Stimulated activated CD4-positive, alpha-beta T cell treated with anti-CD3 and anti-CD28 coated beads, Interleukin-1b, Interleukin-23, amount 100 ng/mL, for 4 hours (primary cell): Measurements from ENCODE around the gene FLII.
"Not testable (repeated sequence)": the region's sequence is repeated elsewhere in the genome, so short reads cannot be mapped to it uniquely, and the experiment has no call there.

Source experiments
- DNase-seq, 2 donors: peaks; one replicate each; pipeline ENCODE4 v3.0.0-alpha.2; 2020; ENCODE audit warnings: low read depth in 2 of 2

The FLII gene

DNA sequence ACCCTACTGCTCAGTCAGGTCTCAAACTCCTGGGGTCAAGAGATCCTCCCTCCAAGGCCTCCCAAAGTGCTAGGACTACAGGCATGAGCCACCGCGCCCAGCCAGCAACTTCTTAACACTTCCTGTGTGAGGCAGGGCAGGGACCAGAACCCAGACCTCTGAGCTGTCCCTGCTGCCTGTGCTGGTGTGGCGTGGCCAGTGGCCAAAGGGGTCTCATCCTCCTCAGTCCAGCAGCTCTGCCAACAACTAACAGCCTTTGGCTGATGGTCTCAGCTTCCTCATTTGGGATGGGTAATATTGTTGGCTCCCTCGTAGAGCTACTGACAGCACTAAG, 34.5 kb downstream of the FLII start:
- no peak for DNase-seq

DNA sequence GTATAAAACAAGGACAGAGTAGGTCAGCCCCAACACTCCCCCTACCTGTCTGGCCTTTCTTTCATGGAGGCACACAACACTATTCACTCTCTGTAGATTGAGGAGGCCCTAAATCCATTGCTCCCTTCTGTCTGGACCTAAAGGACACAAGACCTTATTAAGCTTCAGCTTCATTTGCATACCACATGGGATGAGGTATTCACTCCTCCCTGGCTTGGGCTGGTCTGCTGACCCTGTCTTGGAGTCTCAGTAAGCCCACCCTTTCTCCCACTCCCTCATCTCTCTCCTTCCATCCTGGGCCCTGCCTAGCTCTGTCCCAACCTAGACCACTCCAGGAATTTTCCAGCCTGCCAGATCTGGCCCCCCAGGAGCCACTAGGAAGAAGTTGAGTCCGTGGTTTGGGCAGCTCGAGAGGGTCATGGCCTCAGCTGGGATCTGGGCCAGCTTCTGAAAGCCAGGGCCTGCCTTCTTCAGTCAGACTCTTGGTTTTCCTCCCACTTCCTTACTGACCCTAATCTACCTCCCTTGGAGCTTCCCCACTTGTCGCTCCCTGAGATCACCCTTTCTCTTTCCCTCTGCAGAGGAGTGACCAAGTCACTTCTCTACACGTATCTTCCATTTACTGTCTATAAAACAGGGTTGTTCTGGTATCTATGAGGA, 39.7 kb downstream of the FLII start:
- DNase-seq: no peak

DNA sequence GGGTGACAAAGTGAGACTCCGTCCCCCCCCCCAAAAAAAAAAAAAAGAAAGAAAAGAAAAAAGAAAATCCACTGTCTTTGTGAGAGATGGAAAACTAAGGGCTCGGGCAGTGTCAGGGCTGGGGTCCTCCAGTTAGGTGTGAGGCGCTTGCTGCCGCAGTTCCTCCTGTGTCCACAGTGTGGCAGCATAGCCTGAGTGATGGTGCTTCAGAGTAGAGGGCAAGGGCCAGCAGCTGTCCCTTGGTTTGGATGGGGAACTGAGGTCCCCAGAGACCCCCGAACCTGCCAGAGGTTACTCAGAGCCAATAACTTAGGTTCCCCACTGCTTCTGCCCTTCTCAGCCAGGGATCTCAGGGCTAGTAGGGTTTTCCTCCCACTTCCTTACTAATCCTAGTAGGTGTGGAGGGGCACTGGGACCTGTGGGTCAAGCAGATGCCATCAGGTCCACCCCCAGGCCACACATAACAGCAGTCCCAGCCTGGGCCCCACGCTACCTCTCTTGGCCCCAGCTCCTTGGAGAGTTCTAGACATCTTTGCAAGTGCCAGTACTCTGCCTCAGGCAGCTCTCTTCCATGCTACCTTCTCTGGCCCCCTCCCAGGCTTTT, 41.0 kb downstream of the FLII start:
- DNase-seq: peak; percentile 57 to 60

DNA sequence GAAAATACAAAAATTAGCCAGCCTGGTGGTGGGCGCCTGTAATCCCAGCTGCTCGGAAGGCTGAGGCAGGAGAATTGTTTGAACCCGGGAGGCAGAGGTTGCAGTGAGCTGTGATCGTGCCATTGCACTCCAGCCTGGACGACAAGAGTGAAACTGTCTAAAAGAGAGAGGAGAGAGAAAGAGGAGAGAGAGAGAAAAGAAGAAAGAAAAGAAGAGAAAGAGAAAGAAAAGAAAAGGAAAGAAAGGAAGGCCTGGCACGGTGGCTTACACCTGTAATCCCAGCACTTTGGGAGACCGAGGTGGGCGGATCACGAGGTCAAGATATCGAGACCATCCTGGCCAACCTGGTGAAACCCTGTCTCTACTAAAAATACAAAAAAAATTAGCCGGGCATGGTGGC, 41.6 kb downstream of the FLII start:
- DNase-seq: not testable (repeated sequence)

DNA sequence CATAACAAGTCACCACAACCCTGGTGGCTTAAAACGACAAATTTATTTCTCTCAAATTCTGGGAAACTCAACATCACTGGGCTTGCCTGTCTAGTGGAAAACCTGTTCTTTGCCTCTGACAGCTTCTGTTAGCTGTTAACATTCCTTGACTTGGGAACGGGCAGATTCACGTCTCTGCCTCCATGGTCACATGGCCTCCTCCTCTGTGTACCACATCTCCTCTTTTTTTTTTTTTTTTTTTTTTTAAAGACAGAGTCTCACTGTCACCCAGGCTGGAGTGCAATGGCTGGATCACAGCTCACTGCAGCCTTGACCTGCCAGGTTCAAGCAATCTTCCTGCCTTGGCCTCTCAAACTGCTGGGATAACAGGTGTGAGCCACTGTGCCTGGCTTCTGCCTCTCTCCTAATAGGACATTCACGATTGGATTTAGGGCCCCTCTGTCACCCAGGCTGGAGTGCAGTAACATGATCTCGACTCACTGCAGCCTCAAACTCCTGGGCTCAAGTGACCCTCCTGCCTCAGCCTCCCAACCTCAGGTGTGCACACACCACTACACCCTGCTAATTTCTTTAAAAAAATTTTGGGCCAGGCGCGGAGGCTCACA, 44.8 kb downstream of the FLII start:
- no peak for DNase-seq

DNA sequence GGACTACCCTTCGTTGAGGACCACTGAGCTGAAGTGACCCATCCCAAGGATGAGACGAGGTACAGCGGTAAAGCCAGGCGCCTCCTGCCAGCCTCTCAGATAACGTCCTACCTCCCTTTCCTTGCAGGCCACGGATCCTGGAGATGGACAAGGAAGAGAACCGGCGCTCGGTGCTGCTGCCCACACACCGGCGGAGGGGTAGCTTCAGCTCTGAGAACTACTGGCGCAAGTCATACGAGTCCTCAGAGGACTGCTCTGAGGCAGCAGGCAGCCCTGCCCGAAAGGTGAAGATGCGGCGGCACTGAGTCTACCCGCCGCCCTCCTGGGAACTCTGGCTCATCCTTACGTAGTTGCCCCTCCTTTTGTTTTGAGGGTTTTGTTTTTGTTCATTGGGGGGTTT, 50.4 kb downstream of the FLII start:
- no peak for DNase-seq

DNA sequence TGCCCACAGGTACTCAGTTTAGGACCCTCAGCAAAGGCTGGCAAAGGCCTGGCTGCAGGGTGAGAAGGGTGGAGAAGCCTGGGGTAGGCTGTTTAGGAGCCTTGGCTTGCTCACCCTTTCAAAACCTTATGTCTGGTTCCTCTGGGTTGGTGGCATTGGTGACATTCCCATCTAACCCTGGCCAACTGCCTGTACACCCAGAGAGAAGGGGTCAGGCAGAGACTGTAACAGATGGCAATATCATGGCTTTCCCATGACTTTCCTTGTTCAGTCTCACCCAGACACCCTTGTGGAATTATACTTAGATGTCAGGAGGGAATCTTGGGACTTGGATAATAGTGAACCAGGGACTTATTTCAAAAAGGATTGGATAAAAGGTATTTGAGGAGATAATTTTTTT, 51.6 kb downstream of the FLII start:
- DNase-seq: no peak

DNA sequence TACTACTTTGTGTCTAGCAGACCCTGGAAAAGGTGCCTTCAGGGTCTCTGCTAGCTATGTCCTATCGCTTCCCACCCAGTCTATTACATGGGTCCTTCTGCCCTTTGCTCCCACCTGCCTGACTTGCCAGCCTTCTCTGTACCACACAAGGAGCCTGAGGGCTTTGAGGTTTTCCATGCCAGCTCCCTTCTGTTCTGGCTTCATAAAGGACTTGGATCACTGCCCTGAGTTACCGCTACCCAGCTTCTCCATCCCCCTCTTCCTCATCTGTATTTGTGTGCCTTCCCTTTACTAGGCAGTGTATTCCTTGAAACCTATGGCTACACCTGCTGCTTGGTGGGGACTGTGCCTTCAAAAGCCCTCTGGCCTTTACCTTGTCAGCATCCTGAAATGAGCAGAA, 52.7 kb downstream of the FLII start:
- no peak for DNase-seq

DNA sequence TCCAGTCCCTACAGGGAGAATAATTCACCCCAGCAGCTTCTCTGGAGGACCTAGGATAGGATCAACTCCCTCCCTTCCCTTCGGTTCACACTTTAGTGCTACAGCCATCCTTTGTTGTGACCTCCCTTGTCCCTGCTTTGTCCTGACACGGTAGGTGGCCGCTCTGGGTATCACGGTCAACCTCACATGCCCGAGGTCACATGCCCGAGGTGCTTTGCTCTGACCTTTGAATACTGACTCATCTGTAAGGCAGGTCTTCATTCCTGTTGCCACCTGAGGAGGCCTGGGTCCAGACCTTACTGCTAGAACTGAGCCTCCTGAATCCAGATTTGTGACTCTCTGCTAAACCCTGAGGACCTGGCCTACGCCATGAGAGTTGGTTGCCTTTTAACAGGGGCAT, 55.2 kb downstream of the FLII start:
- no peak for DNase-seq

DNA sequence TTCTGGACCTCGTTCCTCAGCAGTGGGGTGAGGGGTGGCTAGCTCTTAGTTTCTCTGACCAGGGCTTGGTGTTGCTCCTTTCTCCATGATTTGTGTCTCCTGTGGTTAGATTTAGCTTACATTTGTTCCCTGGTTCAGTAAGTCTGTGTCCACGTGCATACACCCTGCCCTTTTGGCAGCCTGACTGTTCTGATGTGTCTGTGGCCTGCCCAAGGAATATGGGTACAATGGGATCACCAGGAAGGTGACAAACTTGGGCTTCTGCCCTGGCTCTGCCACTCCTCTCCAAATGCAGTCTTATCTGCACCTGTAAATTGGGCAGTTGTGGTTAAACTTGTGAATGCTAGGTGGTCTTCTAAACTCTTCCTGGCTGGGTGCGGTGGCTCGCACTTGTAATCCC, 57.4 kb downstream of the FLII start:
- DNase-seq: no peak

DNA sequence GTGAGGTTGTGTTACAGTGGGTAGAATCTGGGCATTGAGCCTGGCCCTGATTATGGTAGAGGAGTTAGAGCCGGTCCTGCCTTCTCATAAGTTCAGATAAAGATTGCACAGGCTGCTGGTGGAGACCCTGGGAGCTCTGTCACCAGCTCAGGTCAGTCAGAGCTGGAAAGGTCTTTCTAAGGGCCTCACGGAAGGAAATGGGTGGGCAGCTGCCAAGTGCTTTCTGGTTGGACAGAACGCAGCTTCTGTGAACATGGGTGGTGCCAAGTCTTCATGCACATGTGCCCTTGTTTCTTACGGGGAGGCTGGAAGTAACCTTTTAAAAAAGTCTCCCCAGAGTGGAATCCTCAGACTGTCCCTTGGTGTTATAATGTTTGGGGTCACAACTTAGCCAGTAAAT, 60.0 kb downstream of the FLII start:
- DNase-seq: no peak

DNA sequence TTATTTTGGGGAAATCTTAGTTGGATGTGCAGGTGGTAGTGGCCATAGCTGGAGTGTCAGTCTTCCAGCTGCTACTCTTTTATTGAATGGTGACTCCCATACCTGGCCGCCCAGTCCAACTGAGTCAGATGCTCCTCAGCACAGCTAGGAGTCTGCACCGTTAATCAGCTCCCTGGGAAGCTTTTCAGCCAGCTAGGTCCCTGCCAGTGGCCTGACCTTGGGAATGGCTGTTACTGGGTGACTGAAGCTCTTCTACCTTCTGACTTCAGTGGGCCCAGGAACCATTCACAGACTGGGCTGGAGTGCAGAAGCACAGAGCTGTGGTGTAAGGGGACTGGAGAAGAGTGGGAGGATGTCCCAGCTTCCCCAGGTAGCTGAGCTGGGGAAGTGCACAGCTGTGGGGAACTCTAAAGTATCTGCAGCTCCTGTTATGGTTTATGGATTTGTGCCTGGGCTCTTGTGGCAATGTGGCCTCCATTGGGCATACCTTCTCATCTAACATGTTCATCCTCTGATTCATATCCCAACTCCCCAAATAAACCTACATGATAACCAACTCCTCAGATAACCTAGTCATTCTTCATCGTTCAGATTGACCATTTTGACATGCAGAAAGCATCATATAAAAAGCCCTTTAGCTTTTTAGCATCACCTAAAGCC, 60.9 kb downstream of the FLII start:
- no peak for DNase-seq

DNA sequence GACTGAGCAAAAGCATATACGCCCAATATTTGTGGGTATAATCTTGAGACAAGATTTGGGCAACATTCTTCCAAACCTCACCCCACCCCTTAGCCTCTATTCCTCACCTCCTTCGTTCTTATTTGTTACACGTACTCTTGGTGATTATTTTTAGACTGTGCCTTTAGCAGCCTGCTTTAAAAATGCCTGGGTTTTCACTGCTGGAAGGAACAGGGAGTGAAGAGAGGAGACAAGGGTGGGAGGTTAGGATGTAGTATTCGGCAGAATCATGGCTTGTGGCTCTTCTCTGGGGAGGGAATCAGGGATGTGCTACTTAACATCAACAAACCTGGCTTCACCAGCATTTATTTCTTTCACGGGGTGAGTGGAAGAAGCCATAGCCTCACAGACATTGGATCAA, 63.3 kb downstream of the FLII start:
- DNase-seq: no peak
